H1 (cell line): Measurements from ENCODE around the gene LFNG. TPM values are rescaled to one million over a fixed set of nuclear protein-coding genes. Genes with fewer than 3 reads are reported as not detected.

ENCODE experiments used
- CTCF ChIA-PET: fragments of 300-600 bp; sonication (Branson Sonifier 250); formaldehyde crosslinking; loops from one replicate; lab custom pipeline; 2021; ENCODE audit not compliant: partially characterized antibody; lab: Charles Lee
- POLR2A ChIA-PET: fragments of 300-600 bp; sonication (Branson Sonifier 250); formaldehyde crosslinking; loops from one replicate; lab custom pipeline; 2021; ENCODE audit warnings: inconsistent platforms; ENCODE audit not compliant: partially characterized antibody; lab: Charles Lee
- DNase-seq, 2 experiments: peaks; one replicate each; pipeline versions ENCODE4 v3.0.0 to v3.0.0-alpha.2; 2010 to 2022; ENCODE audit warnings: low spot score in 2 of 2, low read depth in 1 of 2, mixed read lengths in 1 of 2
- FAIRE-seq: peaks from 2 replicates; lab custom pipeline; 2011; peaks lifted over from hg19 to GRCh38; lab: Jason Lieb, UNC
- H2AFZ ChIP-seq: 2 replicates; pipeline ENCODE4 v1.8.1; 2012; ENCODE audit warnings: low read length, inconsistent platforms
- H2AK5ac ChIP-seq: 2 replicates; pipeline ENCODE4 v1.6.1; 2013; ENCODE audit warnings: low read depth, low read length
- H2BK120ac ChIP-seq: replicated peaks from 2 replicates; pipeline ENCODE3; 2013; ENCODE audit warnings: low read depth, low read length, inconsistent platforms
- H2BK12ac ChIP-seq: 2 replicates; pipeline ENCODE4 v1.6.1; 2013; ENCODE audit warnings: low read depth, low read length
- H2BK15ac ChIP-seq: 2 replicates; pipeline ENCODE4 v1.6.1; 2013; ENCODE audit warnings: low read length
- H2BK20ac ChIP-seq: 2 replicates; pipeline ENCODE4 v1.6.1; 2013; ENCODE audit warnings: low read length
- H2BK5ac ChIP-seq: 2 replicates; pipeline ENCODE4 v1.6.1; 2013; ENCODE audit warnings: low read depth, low read length
- H3K14ac ChIP-seq: 2 replicates; pipeline ENCODE4 v1.6.1; 2013; ENCODE audit warnings: inconsistent platforms; ENCODE audit not compliant: insufficient read length
- H3K18ac ChIP-seq: 2 replicates; pipeline ENCODE4 v1.6.1; 2013; ENCODE audit warnings: low read length; ENCODE audit errors: extremely low read depth
- H3K23ac ChIP-seq: 2 replicates; pipeline ENCODE4 v1.6.1; 2013; ENCODE audit warnings: inconsistent platforms; ENCODE audit not compliant: insufficient read length
- H3K23me2 ChIP-seq: 2 replicates; pipeline ENCODE4 v1.6.1; 2013; ENCODE audit warnings: low read depth, low read length
- H3K27ac ChIP-seq: 2 replicates; pipeline ENCODE4 v1.6.1; 2011; ENCODE audit warnings: low read depth, low read length, inconsistent platforms
- H3K27me3 ChIP-seq, 4 experiments: replicated peaks in 1 of 4; 1 replicate in 1 of 4; 2 replicates in 3 of 4; pipeline versions ENCODE4 v1.6.1 to v1.8.1; 2011 to 2013; ENCODE audit warnings: low read length in 3 of 4, mild to moderate bottlenecking in 3 of 4, inconsistent platforms in 2 of 4, mixed read lengths in 2 of 4, moderate library complexity in 1 of 4; ENCODE audit not compliant: control insufficient read depth in 3 of 4, insufficient read depth in 3 of 4; ENCODE audit errors: extremely low read depth in 1 of 4
- H3K36me3 ChIP-seq, 4 experiments: 2 replicates each; pipeline versions ENCODE4 v1.6.1 to v1.8.1; 2011 to 2013; ENCODE audit warnings: mild to moderate bottlenecking in 4 of 4, low read length in 3 of 4, moderate library complexity in 2 of 4, control low read depth in 1 of 4, inconsistent platforms in 1 of 4; ENCODE audit not compliant: insufficient read depth in 4 of 4, control insufficient read depth in 2 of 4
- H3K4ac ChIP-seq: replicated peaks from 2 replicates; pipeline ENCODE3; 2013; ENCODE audit warnings: low read length, low read depth, mixed read lengths, inconsistent platforms; ENCODE audit not compliant: insufficient read length
- H3K4me1 ChIP-seq, 4 experiments: replicated peaks in 1 of 4; 1 replicate in 1 of 4; 2 replicates in 3 of 4; pipeline versions ENCODE4 v1.6.1 to v1.8.1; 2011 to 2013; ENCODE audit warnings: low read length in 3 of 4, inconsistent platforms in 2 of 4, mixed read lengths in 1 of 4; ENCODE audit not compliant: insufficient read depth in 4 of 4, control insufficient read depth in 3 of 4
- H3K4me2 ChIP-seq, 2 experiments: 2 replicates each; pipeline versions ENCODE4 v1.6.1 to v1.8.1; 2011 to 2013; ENCODE audit warnings: low read depth in 2 of 2, low read length in 2 of 2, control low read depth in 1 of 2, inconsistent platforms in 1 of 2, mild to moderate bottlenecking in 1 of 2; ENCODE audit not compliant: insufficient read depth in 1 of 2
- H3K4me3 ChIP-seq, 4 experiments: fragments of 200-600, 300-600 bp in 1 of 4; sonication (generic), shearing (Covaris generic), sonication (Bioruptor Twin) in 1 of 4; 2 replicates each; pipeline versions ENCODE4 v1.5.1 to v1.8.1; 2011 to 2016; ENCODE audit warnings: low read length in 4 of 4, low read depth in 3 of 4, control low read depth in 2 of 4, inconsistent platforms in 2 of 4, mild to moderate bottlenecking in 2 of 4, mixed read lengths in 1 of 4, moderate library complexity in 1 of 4; ENCODE audit not compliant: insufficient read depth in 2 of 4; ENCODE audit errors: extremely low read depth in 1 of 4
- H3K56ac ChIP-seq: replicated peaks from 2 replicates; pipeline ENCODE3; 2013; ENCODE audit warnings: low read depth, mild to moderate bottlenecking, mixed read lengths, low read length, inconsistent platforms; ENCODE audit not compliant: insufficient read length
- H3K79me1 ChIP-seq: 2 replicates; pipeline ENCODE4 v1.6.1; 2013; ENCODE audit warnings: low read depth, low read length, control low read depth
- H3K79me2 ChIP-seq, 2 experiments: 2 replicates each; pipeline versions ENCODE4 v1.6.1 to v1.8.1; 2012 to 2013; ENCODE audit warnings: low read length in 2 of 2, mild to moderate bottlenecking in 2 of 2, inconsistent platforms in 1 of 2; ENCODE audit not compliant: insufficient read depth in 2 of 2, control insufficient read depth in 1 of 2
- H3K9ac ChIP-seq, 4 experiments: replicated peaks in 1 of 4; 1 replicate in 1 of 4; 2 replicates in 3 of 4; pipeline versions ENCODE4 v1.6.1 to v1.8.1; 2011 to 2013; ENCODE audit warnings: low read depth in 3 of 4, low read length in 3 of 4, control low read depth in 2 of 4, mild to moderate bottlenecking in 2 of 4, moderate library complexity in 2 of 4, inconsistent platforms in 1 of 4; ENCODE audit errors: extremely low read depth in 1 of 4
- H3K9me3 ChIP-seq, 2 experiments: 2 replicates each; pipeline versions ENCODE4 v1.6.1 to v1.8.1; 2012 to 2013; ENCODE audit warnings: mild to moderate bottlenecking in 2 of 2, moderate library complexity in 2 of 2, control low read depth in 1 of 2, inconsistent platforms in 1 of 2, low read depth in 1 of 2, low read length in 1 of 2, mixed read lengths in 1 of 2; ENCODE audit not compliant: insufficient read depth in 2 of 2
- H4K20me1 ChIP-seq, 2 experiments: replicated peaks in 1 of 2; 2 replicates each; pipeline versions ENCODE3 to v1.8.1; 2011 to 2013; ENCODE audit warnings: inconsistent platforms in 2 of 2, low read length in 2 of 2, mild to moderate bottlenecking in 1 of 2; ENCODE audit not compliant: insufficient read depth in 2 of 2, control insufficient read depth in 1 of 2
- H4K5ac ChIP-seq: 2 replicates; pipeline ENCODE4 v1.6.1; 2013; ENCODE audit warnings: low read length, low read depth, mixed read lengths, inconsistent platforms; ENCODE audit not compliant: insufficient read length
- H4K8ac ChIP-seq: 2 replicates; pipeline ENCODE4 v1.8.0; 2013; ENCODE audit warnings: mild to moderate bottlenecking, moderate library complexity, low read length, inconsistent platforms; ENCODE audit not compliant: insufficient read depth; ENCODE audit errors: extremely low read depth
- H4K91ac ChIP-seq: replicated peaks from 2 replicates; pipeline ENCODE3; 2013; ENCODE audit warnings: low read length, mixed read lengths, inconsistent platforms; ENCODE audit not compliant: insufficient read length
- ATF2 ChIP-seq: IDR thresholded peaks from 2 replicates; pipeline ENCODE4 v1.6.1; 2012; ENCODE audit warnings: low read length, inconsistent platforms
- ATF3 ChIP-seq: IDR thresholded peaks from 2 replicates; pipeline ENCODE4 v1.6.1; 2011; ENCODE audit warnings: low read depth, mild to moderate bottlenecking, low read length; ENCODE audit not compliant: insufficient read depth
- BACH1 ChIP-seq: IDR thresholded peaks from 2 replicates; pipeline ENCODE4 v1.6.1; 2012; ENCODE audit warnings: low read length, improper control_type of control experiment
- BRCA1 ChIP-seq: IDR thresholded peaks from 2 replicates; pipeline ENCODE4 v1.6.1; 2012; ENCODE audit warnings: low read depth, low read length, improper control_type of control experiment
- CBX5 ChIP-seq: fragments of 300-800, 300-1000 bp; sonication (generic); IDR thresholded peaks from 2 replicates; pipeline ENCODE4 v1.7.1; 2016; ENCODE audit warnings: antibody characterized with exemption, low read length, low read depth
- CBX8 ChIP-seq: fragments of 300-800, 300-1000 bp; sonication (generic); IDR thresholded peaks from 2 replicates; pipeline ENCODE4 v1.7.1; 2016; ENCODE audit warnings: low read depth, low read length, borderline replicate concordance
- CEBPB ChIP-seq: IDR thresholded peaks from 2 replicates; pipeline ENCODE4 v1.6.1; 2012; ENCODE audit warnings: low read depth, low read length
- JUN ChIP-seq: IDR thresholded peaks from 2 replicates; pipeline ENCODE4 v1.6.1; 2011; ENCODE audit warnings: low read depth, mild to moderate bottlenecking, improper control_type of control experiment, low read length
- POU5F1 ChIP-seq: IDR thresholded peaks from 2 replicates; pipeline ENCODE4 v1.6.1; 2011; ENCODE audit warnings: low read depth, mild to moderate bottlenecking, low read length, moderate library complexity
- TAF1 ChIP-seq: IDR thresholded peaks from 2 replicates; pipeline ENCODE4 v1.6.1; 2011; ENCODE audit warnings: mild to moderate bottlenecking, low read depth, low read length
- TBP ChIP-seq: IDR thresholded peaks from 2 replicates; pipeline ENCODE4 v1.6.1; 2011; ENCODE audit warnings: low read depth, low read length, improper control_type of control experiment
- WGBS, 2 experiments: shearing (Covaris generic) in 1 of 2; methylation state at CpG; one replicate each; pipeline versions ENCODE4 v1.1.6 to v1.1.7; 2013 to 2015; ENCODE audit warnings: low lambda C conversion rate in 2 of 2, mixed read lengths in 2 of 2, inconsistent platforms in 1 of 2, low coverage in 1 of 2, missing lambda C conversion rate in 1 of 2; ENCODE audit not compliant: insufficient replicate concordance in 2 of 2, insufficient coverage in 1 of 2, insufficient read length in 1 of 2; ENCODE audit errors: extremely low coverage in 1 of 2, missing lambda C conversion rate in 1 of 2; 5-methylcytosine and 5-hydroxymethylcytosine counted together
- polyA plus RNA-seq, 7 experiments: library from polyadenylated mRNA; depleted of rRNA in 3 of 7; stranded (reverse) in 5 of 7; unstranded in 2 of 7; fragments of >200 nt in 5 of 7; fragments of 200-250 nt in 2 of 7; gene quantifications; 1 replicate in 5 of 7; 2 replicates in 1 of 7; 4 replicates in 1 of 7; pipeline versions ENCODE4 v1.2.1 to v1.2.3, GENCODE V29; 2011 to 2013; ENCODE audit warnings: missing spikeins in 2 of 7, mixed read lengths in 2 of 7
- total RNA-seq: library from RNA; stranded (reverse); fragmentation: NEBNext Ultra II Directional; extraction: Animal tissue kit (Norgen Biotek cat#: 25700); gene quantifications from 2 replicates; pipeline ENCODE4 v1.2.1, GENCODE V29; 2021

The LFNG gene
- total and polyA plus RNA-seq, 2 of the 8 experiments (the other 6 are each of a cell fraction or from before 2014, with no cell fraction given), result 31.6 to 35.6 TPM

- H3K23ac ChIP-seq, result no peak overlapping the region
- no peaks in the 10 kb centered on the region; a peak in 1 of 4 replicates for H3K79me2 ChIP-seq
- ChIA-PET CTCF (interaction anchor here (1.0 to 3.0 kb wide), 5 partner anchors 8 to 77 kb away, joined by 3 to 7 read pairs (median 4); no protein-coding TSS in a partner anchor), POLR2A (interaction anchor here (1.0 to 2.5 kb wide), 3 partner anchors 8 to 22 kb away, joined by 3 to 6 read pairs (median 5); partner anchors contain the start of gene BRAT1)
- H3K4me1 ChIP-seq, result no peaks in the 10 kb centered on the region
- no peaks in the 10 kb centered on the region for H3K9me3 ChIP-seq
- no peak overlapping the region for H2BK5ac ChIP-seq
- no peak overlapping the region for H3K27ac ChIP-seq
- no peak overlapping the region for H2BK12ac ChIP-seq
- H3K4me3 ChIP-seq, result no peak overlapping the region
- peaks cover 0 to 14% of the 10 kb centered on the region in 2 experiments for H4K20me1 ChIP-seq
- H2BK20ac ChIP-seq, result no peak overlapping the region
- H3K79me1 ChIP-seq, result no peaks in the 10 kb centered on the region
- FAIRE-seq (no peak), DNase-seq (no peak)
- no peak overlapping the region for H4K91ac ChIP-seq
- no peaks in the 10 kb centered on the region for H3K27me3 ChIP-seq
- no peaks in the 10 kb centered on the region for H3K23me2 ChIP-seq
- no peak overlapping the region for H2AK5ac ChIP-seq
- WGBS, 2 experiments, result 96% methylated on average over 20 of the region's 20 CpGs; no CpG with 5 or more reads in 1 of the 2 experiments
- H3K36me3 ChIP-seq, result peaks cover 14 to 53% (median 28%) of the 10 kb centered on the region in 4 experiments; a peak in 7 of 8 replicates
- no peak overlapping the region for H3K18ac ChIP-seq
- no peak overlapping the region for H3K9ac ChIP-seq
- no peak overlapping the region for H4K8ac ChIP-seq
- H3K4ac ChIP-seq, result no peak overlapping the region
- no peak overlapping the region for H2AFZ ChIP-seq
- H3K14ac ChIP-seq, result no peak overlapping the region
- H2BK120ac ChIP-seq, result no peak overlapping the region
- H2BK15ac ChIP-seq, result no peak overlapping the region
- no peak overlapping the region for H3K56ac ChIP-seq
- no peak overlapping the region for H4K5ac ChIP-seq
- H3K4me2 ChIP-seq, result no peak overlapping the region
- no peak for TF ChIP-seq JUN
- no peak for TF ChIP-seq TBP
- TF ChIP-seq ATF2, result no peak
- TF ChIP-seq TAF1, result no peak
- no peak for TF ChIP-seq BACH1
- TF ChIP-seq CBX8, result no peak
- TF ChIP-seq CEBPB, result no peak
- no peak for TF ChIP-seq POU5F1
- no peak for TF ChIP-seq ATF3
- no peak for TF ChIP-seq CBX5
- no peak for TF ChIP-seq BRCA1
These were observed 26.3 kb downstream of the LFNG start for GRCh38 chr7:2545746-2546425.
